Endodermal cell (in vitro differentiated cells): Measurements from ENCODE around the gene DPP4. TPM values are rescaled to one million over a fixed set of nuclear protein-coding genes. Genes with fewer than 3 reads are reported as not detected.
A peak's percentile ranks its signal among the peaks of the same experiment; 100 is the strongest.

Experiments
- DNase-seq: peaks from one replicate; pipeline ENCODE4 v3.0.0-alpha.2; 2017
- H3K27ac ChIP-seq: 2 replicates; pipeline ENCODE4 v1.5.1; 2013; ENCODE audit warnings: mild to moderate bottlenecking, low read depth, low read length, moderate library complexity
- H3K27me3 ChIP-seq: 2 replicates; pipeline ENCODE4 v1.6.1; 2013; ENCODE audit warnings: mild to moderate bottlenecking, low read length, moderate library complexity; ENCODE audit not compliant: insufficient read depth, control insufficient read depth, poor library complexity, severe bottlenecking
- H3K36me3 ChIP-seq: 2 replicates; pipeline ENCODE4 v1.7.0; 2013; ENCODE audit warnings: mild to moderate bottlenecking, low read length, moderate library complexity; ENCODE audit not compliant: control insufficient read depth, insufficient read depth
- H3K4me1 ChIP-seq: one replicate; pipeline ENCODE4 v1.7.0; 2013; ENCODE audit warnings: low read length; ENCODE audit not compliant: control insufficient read depth, insufficient read depth
- H3K4me3 ChIP-seq: 2 replicates; pipeline ENCODE4 v1.5.1; 2013; ENCODE audit warnings: mild to moderate bottlenecking, low read length, moderate library complexity
- H3K9ac ChIP-seq: 2 replicates; pipeline ENCODE4 v1.6.1; 2013; ENCODE audit warnings: mild to moderate bottlenecking, low read length, moderate library complexity; ENCODE audit not compliant: poor library complexity, severe bottlenecking; ENCODE audit errors: extremely low read depth
- H3K9me3 ChIP-seq: 2 replicates; pipeline ENCODE4 v1.6.1; 2013; ENCODE audit warnings: mild to moderate bottlenecking, low read length, moderate library complexity; ENCODE audit not compliant: control insufficient read depth
- H3K27ac Mint-ChIP-seq: 2 replicates; pipeline ENCODE4 v1.8.0; 2020; ENCODE audit warnings: mixed read lengths
- H3K27me3 Mint-ChIP-seq: 2 replicates; pipeline ENCODE4 v1.8.0; 2021; ENCODE audit warnings: mild to moderate bottlenecking, mixed read lengths; ENCODE audit not compliant: insufficient read depth
- H3K36me3 Mint-ChIP-seq: 2 replicates; pipeline ENCODE4 v1.8.0; 2020; ENCODE audit warnings: low read depth, mixed read lengths
- H3K4me1 Mint-ChIP-seq: 2 replicates; pipeline ENCODE4 v1.8.0; 2020; ENCODE audit warnings: mixed read lengths
- H3K4me3 Mint-ChIP-seq: 2 replicates; pipeline ENCODE4 v1.8.0; 2020; ENCODE audit warnings: mild to moderate bottlenecking, moderate library complexity, mixed read lengths
- H3K9me3 Mint-ChIP-seq: 2 replicates; pipeline ENCODE4 v1.8.0; 2020; ENCODE audit warnings: mild to moderate bottlenecking, mixed read lengths
- WGBS, 2 experiments: methylation state at CpG; one replicate each; pipeline versions ENCODE4 v1.1.5 to v1.1.7; 2013; ENCODE audit warnings: missing lambda C conversion rate in 2 of 2, mixed read lengths in 1 of 2; ENCODE audit not compliant: insufficient coverage in 1 of 2, insufficient read length in 1 of 2; 5-methylcytosine and 5-hydroxymethylcytosine counted together
- total RNA-seq, 2 donors: library from RNA; stranded (reverse); fragmentation: NEBNext Ultra II Directional in 1 of 2; extraction: Animal tissue kit (Norgen Biotek cat#: 25700) in 1 of 2; gene quantifications; 2 replicates in 1 of 2; 3 replicates in 1 of 2; pipeline ENCODE4 v1.2.1, GENCODE V29; 2021
- TF ChIP-seq, protein P1 (sequence below): fragments of 200-600 bp; sonication (generic); conservative IDR thresholded peaks from 2 replicates; pipeline ENCODE4 v1.5.0; 2021; ENCODE audit warnings: antibody characterized with exemption, mild to moderate bottlenecking

DPP4 gene
- total RNA-seq, 2 donors from 2014 or later: 0.46 to 1.2 TPM

DNA sequence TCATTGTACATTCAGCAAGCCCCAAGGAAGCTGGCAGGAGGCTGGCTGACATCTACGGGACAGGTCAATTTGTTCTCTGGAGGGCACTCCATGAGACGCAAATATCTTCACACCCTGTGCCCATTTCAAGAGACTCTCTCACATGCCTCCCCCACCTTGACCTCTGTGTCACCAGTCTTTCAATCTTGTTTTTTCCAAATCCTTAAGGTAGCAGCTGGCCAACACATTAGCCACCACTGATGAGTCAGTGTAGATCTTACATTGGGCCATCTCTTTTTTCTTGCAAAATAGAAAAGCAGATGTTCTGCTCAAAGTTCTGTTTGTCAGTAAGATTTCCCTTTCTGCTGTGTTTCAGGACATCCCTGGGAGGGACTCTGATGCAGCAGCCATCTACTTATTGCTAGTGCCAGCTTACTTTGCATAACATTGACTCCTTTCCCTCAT, 1.7 kb upstream of the DPP4 start:
- no peak overlapping the region for H3K4me3 Mint-ChIP-seq
- H3K9me3 ChIP-seq: peaks cover 42% of the 10 kb centered on the region
- peaks cover 87% of the 10 kb centered on the region for H3K27me3 Mint-ChIP-seq
- H3K9me3 Mint-ChIP-seq: peaks cover 38% of the 10 kb centered on the region
- no peaks in the 10 kb centered on the region for H3K36me3 Mint-ChIP-seq
- H3K4me1 Mint-ChIP-seq: peaks cover 29% of the 10 kb centered on the region
- H3K4me1 ChIP-seq: peaks cover 9% of the 10 kb centered on the region
- 81 to 93% methylated on average over 2 of the region's 2 CpGs for WGBS, 2 experiments
- no peak overlapping the region for H3K27ac Mint-ChIP-seq
- no peaks in the 10 kb centered on the region for H3K36me3 ChIP-seq
- no peak for DNase-seq
- H3K27ac ChIP-seq: no peak overlapping the region
- no peak overlapping the region for H3K9ac ChIP-seq
- peaks cover 59% of the 10 kb centered on the region for H3K27me3 ChIP-seq
- H3K4me3 ChIP-seq: no peak overlapping the region
- TF ChIP-seq, protein P1, sequence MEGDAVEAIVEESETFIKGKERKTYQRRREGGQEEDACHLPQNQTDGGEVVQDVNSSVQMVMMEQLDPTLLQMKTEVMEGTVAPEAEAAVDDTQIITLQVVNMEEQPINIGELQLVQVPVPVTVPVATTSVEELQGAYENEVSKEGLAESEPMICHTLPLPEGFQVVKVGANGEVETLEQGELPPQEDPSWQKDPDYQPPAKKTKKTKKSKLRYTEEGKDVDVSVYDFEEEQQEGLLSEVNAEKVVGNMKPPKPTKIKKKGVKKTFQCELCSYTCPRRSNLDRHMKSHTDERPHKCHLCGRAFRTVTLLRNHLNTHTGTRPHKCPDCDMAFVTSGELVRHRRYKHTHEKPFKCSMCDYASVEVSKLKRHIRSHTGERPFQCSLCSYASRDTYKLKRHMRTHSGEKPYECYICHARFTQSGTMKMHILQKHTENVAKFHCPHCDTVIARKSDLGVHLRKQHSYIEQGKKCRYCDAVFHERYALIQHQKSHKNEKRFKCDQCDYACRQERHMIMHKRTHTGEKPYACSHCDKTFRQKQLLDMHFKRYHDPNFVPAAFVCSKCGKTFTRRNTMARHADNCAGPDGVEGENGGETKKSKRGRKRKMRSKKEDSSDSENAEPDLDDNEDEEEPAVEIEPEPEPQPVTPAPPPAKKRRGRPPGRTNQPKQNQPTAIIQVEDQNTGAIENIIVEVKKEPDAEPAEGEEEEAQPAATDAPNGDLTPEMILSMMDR: no peak

- no peaks in the 10 kb centered on the region for H3K36me3 ChIP-seq
- peaks cover 34% of the 10 kb centered on the region for H3K4me1 Mint-ChIP-seq
- H3K27ac ChIP-seq: no peak overlapping the region
- H3K9me3 ChIP-seq: peaks cover 36% of the 10 kb centered on the region
- H3K4me1 ChIP-seq: peaks cover 9% of the 10 kb centered on the region
- peak overlapping the region; percentile 81 for H3K4me3 ChIP-seq
- H3K27ac Mint-ChIP-seq: no peak overlapping the region
- H3K27me3 ChIP-seq: peaks cover 61% of the 10 kb centered on the region
- peak; percentile 55 for DNase-seq
- 40 to 41% methylated on average over 1 to 6 of the region's 6 CpGs for WGBS, 2 experiments
- peak overlapping the region; percentile 52 for H3K4me3 Mint-ChIP-seq
- H3K36me3 Mint-ChIP-seq: no peaks in the 10 kb centered on the region
- peaks cover 86% of the 10 kb centered on the region for H3K27me3 Mint-ChIP-seq
- TF ChIP-seq, protein P1: no peak
- H3K9me3 Mint-ChIP-seq: peaks cover 35% of the 10 kb centered on the region
- H3K9ac ChIP-seq: no peak overlapping the region
These were observed 1.1 kb upstream of the DPP4 start for GRCh38 chr2:162074928-162075688.

- Mint-ChIP-seq H3K36me3 (no peaks in the 10 kb centered on the region), H3K27me3 (peaks cover 85% of the 10 kb centered on the region), H3K27ac (peak overlapping the region; percentile 82), H3K9me3 (peaks cover 30% of the 10 kb centered on the region), H3K4me3 (peak overlapping the region; percentile 52), H3K4me1 (peaks cover 34% of the 10 kb centered on the region)
- no peak overlapping the region for H3K9ac ChIP-seq
- no peak for DNase-seq
- TF ChIP-seq, protein P1: no peak
- WGBS, 2 experiments: 37 to 56% methylated on average over 2 of the region's 2 CpGs
- H3K9me3 ChIP-seq: peaks cover 30% of the 10 kb centered on the region
- H3K27me3 ChIP-seq: peaks cover 61% of the 10 kb centered on the region
- no peak overlapping the region for H3K27ac ChIP-seq
- H3K36me3 ChIP-seq: no peaks in the 10 kb centered on the region
- H3K4me1 ChIP-seq: peaks cover 9% of the 10 kb centered on the region
- peak overlapping the region; percentile 81 for H3K4me3 ChIP-seq
These were observed 549 bp upstream of the DPP4 start for GRCh38 chr2:162074632-162074895.
